NCI-H345 treated with DMSO at 0.1 percent for 48 hours (cell line): Measurements from ENCODE around the gene KCNQ1.

ENCODE experiments used
- DNase-seq: peaks from one replicate; lab custom pipeline; 2025; ENCODE audit not compliant: unreplicated experiment; lab: John Stamatoyannopoulos, UW

Gene KCNQ1

GRCh38 chr11:2886191-2886894 lies 441.5 kb downstream of the KCNQ1 start:
- DNase-seq: no peak

GRCh38 chr11:2886936-2887335 lies 442.1 kb downstream of the KCNQ1 start:
- DNase-seq: no peak

- no peak for DNase-seq
Observed at GRCh38 chr11:2887515-2888195, 442.8 kb downstream of the KCNQ1 start.

GRCh38 chr11:2888266-2888968 lies 443.6 kb downstream of the KCNQ1 start:
- peak; percentile 73 for DNase-seq

DNA sequence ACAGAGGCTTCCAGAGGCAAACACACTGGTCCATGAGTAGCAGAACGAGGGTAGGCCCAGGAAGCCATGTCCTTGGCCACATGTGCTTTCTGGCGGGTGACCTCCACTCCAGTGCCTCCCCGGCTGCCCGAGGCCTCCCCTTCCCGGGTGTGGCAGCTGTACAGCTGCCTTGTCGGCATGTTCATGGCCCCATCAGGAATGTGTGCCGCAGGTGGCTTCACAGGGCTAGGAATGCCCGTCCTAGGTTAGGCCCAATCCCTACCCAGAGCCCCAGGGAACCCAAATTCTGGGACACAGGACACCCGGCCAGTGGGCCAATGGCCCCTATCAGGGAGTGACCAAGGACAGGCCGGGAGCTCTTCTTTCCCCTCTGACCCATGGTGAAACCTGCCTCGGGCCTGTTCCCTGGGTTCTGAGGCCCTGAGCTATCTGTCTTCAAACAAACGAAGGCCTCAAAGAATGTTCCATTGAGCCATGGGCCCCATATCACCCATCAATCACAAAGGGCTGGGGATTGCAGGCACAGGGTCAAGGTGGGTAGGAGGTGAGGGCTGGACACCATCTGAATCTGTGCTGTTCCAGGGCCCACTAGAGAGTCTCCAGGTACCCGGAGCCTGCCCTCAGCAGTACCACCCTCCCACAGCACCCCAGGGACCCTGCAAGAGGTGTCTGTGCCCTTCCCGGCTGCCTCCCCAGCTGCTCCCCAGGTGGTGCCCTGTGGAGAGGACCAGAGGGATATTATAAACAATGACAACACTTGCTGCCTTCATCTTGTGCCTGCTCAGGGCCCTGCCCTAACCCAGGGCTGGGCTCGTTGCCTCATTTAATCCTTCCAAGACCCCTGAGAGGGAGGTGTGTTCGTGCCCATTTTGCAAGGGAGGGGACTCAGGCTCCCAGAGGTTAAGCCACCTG lies 444.8 kb downstream of the KCNQ1 start:
- peak; percentile 14 for DNase-seq

DNA sequence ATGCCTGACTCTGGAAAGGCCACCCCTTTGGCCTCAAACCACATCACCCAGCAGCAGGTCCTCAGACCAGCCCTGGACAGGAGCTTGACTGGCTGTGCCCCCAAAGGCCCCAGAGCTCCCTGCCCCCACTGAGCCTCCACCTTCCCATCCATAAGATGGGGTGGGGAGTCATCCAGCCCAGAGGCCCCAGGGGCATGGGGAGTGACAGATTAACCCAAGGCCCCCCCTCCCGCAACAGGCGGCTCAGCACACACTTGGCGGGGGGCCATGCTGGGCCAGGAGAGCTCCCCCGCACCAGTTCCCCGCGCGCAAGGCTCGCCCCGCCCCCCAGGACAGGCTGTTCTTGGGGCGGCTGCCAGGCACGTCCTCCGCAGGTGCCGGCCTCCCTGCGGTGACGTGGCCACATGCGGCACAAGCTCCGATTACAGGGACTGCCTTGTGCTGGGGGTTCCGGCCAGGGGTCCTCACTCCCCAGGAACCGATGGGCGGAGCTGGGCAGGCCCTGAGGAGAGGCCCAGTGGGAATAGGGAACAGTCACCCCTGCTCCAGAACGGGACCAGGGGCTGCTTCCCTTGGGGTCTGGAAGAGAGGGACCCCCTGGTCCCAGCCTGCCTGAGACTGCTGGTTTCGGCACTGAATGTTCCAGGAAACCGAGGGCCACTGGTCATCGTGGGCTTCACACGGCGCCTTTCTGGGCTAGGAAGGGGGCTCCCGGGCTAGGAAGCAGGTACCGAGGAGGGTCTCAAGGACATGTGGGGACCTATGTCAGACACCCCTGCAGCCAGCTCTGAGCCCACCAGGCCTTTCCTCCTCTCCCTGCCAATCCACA lies 445.9 kb downstream of the KCNQ1 start:
- DNase-seq: peak; percentile 44

GRCh38 chr11:2891326-2892214 lies 446.8 kb downstream of the KCNQ1 start:
- no peak for DNase-seq

GRCh38 chr11:2892215-2892966 lies 447.6 kb downstream of the KCNQ1 start:
- DNase-seq: peak; percentile 21

- no peak for DNase-seq
Observed at GRCh38 chr11:2892967-2893528, 448.2 kb downstream of the KCNQ1 start.

DNA sequence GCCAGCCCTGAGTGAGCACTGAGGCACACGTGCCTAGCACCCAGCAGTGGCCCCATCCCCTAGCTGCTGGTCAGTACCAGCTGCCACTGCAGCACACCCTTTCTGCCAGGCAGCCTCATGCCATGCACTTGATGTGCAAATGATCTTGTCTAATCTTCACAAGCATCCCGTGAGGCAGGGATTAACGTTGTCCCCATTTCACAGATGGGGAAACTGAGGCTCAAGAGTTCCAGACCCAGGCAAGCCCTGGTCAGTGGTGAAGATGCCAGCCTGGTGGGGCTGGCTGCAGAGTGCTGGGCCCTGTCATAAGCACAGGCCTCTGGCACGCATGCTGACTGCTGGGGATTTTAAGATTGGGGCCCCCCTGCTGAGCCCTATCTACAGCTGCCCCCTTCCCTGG lies 449.1 kb downstream of the KCNQ1 start:
- no peak for DNase-seq

DNA sequence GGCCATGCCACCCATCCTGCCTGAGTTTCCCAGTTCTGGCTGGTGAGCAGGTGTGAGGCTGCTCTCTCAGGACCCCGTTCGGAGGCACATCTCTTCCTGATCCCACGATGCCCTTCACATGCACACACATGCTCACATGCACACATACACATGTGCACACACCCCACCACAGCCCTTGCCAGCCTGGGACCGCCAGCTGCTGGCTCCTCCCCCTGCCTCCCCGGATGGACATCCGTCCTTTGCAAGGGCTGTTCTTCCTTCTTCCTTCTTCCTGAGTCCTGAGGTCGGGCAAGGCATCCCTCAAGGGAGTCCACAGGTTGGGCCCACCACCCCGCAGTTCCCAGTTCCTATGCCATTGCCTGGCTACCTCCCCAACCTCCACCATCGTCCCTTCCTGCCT lies 451.2 kb downstream of the KCNQ1 start:
- DNase-seq: no peak

DNA sequence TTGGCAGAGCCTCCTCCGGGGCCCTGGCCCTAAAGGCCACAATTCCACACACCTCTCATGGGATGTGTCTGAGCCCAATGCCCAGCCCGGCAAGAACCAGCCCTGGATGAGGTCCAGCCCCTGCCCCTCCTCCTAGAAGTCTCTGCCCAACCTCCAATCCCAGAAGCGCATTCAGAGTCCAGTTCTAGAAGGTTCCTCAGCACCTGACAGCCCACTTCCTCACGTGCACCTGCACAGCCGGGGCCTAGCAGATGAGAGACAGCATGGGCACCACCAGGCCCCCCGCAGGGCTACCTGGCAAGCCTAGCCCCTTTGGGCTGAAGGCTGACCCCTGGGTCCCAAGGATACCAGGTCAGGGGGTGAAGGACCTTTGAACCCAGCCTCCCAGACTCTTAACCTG lies 452.2 kb downstream of the KCNQ1 start:
- DNase-seq: no peak

GRCh38 chr11:2898366-2899079 lies 453.7 kb downstream of the KCNQ1 start:
- DNase-seq: no peak
